Measurements from ENCODE around the gene PLAAT4. TPM values are rescaled to one million over a fixed set of nuclear protein-coding genes. Genes with fewer than 3 reads are reported as not detected.
A peak's percentile ranks its signal among the peaks of the same experiment; 100 is the strongest.
"Not testable (repeated sequence)": the region's sequence is repeated elsewhere in the genome, so short reads cannot be mapped to it uniquely, and the experiment has no call there.

Gene PLAAT4
- total RNA-seq, 6 donors from 2014 or later: 91.1 to 272 (median 192) TPM

DNA sequence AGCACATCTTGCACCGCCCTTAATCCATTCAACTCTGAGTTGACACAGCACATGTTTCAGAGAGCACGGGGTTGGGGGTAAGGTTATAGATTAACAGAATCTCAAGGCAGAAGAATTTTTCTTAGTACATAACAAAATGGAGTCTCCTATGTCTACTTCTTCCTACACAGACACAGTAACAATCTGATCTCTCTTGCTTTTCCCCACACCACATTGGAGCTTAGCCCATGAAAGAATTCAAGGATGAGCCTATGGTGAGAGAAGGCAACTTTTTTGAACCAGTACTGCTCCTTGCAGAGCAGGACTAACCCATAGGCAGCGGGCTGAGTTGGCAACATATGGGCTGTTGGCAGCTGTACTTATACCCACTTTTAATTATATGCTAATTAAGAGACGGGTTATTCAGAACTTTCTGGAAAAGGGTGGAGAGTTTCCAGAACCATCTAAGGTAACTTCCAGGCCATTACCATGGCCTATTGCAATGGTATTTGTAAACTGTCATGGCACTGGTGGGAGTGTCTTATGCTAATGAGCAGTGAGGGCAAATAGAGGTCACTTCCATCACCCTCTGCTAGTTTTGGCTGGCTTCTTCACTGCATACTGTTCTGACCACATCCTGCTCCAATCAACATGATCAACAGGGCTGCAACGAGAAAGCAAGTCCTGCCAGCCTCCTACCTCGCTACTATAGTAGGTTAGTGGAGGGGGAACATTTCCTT is 5.4 kb upstream of the PLAAT4 start:
- WGBS, 2 donors: 42 to 59% methylated on average over 4 to 5 of the region's 6 CpGs
- H3K27me3 ChIP-seq, H3K4me3 ChIP-seq, H3K36me3 ChIP-seq, H3K9me3 ChIP-seq: not testable (repeated sequence)
- peak in 1 of 2 donors; percentile 55 for TF ChIP-seq POLR2AphosphoS5 (IDR thresholded peaks at IDR 0.05)
- TF ChIP-seq EP300 (IDR thresholded peaks at IDR 0.05): peak in 1 of 4 donors; percentile 19
- ATAC-seq (ENCODE audit: low FRiP score in 2 of 2) (peak; percentile 71 to 96), DNase-seq (peak in 1 of 2 donors; percentile 80)
- Histone ChIP-seq H3K4me1 (peaks cover 22 to 37% (median 29%) of the 10 kb centered on the region in 4 donors), H3K27ac (peak overlapping the region; percentile 75 to 83 (median 81))

DNA sequence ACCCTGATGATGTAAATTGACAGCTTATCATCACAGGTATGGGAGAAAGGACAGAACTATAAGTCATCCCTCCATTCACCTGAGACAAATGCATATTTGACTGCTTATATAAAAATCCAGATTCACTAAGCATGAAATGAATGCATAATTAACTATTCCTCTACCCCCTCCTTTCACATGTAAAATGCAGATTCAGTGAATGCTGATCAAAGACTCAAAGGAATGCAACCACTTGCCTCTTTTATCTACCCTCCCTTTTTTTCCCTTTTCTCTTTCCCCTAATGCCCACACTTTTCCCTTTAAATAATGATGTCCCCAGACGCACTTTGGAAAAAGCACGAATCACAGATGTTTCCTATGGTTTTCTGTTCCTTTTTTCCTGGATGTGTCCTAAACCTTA is 4.5 kb upstream of the PLAAT4 start:
- Histone ChIP-seq H3K4me1 (peaks cover 26 to 46% (median 32%) of the 10 kb centered on the region in 4 donors), H3K36me3 (no peaks in the 10 kb centered on the region), H3K4me3 (no peak overlapping the region), H3K9me3 (no peaks in the 10 kb centered on the region), H3K27me3 (no peaks in the 10 kb centered on the region), H3K27ac (peak overlapping the region; percentile 75 to 83 (median 81))
- WGBS, 2 donors: 70 to 82% methylated on average over 2 of the region's 2 CpGs
- DNase-seq (no peak), ATAC-seq (ENCODE audit: low FRiP score in 2 of 2) (no peak)
- TF ChIP-seq EP300 (IDR thresholded peaks at IDR 0.05) (no peak), POLR2A (IDR thresholded peaks at IDR 0.05) (no peak), POLR2AphosphoS5 (IDR thresholded peaks at IDR 0.05) (no peak)
- TF ChIP-seq, protein P1, sequence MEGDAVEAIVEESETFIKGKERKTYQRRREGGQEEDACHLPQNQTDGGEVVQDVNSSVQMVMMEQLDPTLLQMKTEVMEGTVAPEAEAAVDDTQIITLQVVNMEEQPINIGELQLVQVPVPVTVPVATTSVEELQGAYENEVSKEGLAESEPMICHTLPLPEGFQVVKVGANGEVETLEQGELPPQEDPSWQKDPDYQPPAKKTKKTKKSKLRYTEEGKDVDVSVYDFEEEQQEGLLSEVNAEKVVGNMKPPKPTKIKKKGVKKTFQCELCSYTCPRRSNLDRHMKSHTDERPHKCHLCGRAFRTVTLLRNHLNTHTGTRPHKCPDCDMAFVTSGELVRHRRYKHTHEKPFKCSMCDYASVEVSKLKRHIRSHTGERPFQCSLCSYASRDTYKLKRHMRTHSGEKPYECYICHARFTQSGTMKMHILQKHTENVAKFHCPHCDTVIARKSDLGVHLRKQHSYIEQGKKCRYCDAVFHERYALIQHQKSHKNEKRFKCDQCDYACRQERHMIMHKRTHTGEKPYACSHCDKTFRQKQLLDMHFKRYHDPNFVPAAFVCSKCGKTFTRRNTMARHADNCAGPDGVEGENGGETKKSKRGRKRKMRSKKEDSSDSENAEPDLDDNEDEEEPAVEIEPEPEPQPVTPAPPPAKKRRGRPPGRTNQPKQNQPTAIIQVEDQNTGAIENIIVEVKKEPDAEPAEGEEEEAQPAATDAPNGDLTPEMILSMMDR (IDR thresholded peaks at IDR 0.05): no peak

DNA sequence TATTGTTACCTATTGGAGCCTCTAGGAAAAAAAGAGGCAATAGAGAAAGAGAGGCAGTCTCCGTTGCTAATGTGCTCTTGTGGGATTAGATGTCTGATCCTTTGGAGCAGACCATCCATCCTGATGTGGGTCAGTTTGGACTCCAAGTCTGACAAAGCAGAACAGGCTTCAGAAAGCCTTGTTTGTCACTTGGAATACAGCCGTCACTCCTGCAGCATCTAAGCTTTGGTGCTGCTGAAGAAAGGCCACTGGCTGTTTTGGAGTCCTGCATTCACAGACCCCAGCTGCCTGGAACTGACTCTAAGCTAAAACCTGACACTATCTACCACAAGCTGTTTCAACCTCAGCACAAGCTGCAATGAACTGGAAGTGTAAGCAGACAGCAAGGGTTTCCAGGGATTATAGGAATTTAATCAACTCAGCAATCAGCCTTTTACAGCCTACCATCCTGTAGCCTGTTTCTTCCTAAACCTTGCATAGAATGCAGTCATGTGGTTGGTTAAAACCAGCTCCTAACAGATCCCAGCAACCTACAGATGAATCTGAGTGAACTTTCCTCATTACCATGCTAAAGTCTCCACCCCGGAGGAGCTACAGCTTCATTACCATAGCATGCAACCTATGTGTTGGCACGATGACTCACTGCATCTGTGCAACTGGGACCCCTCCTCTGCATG is 3.7 kb upstream of the PLAAT4 start:
- no peaks in the 10 kb centered on the region for H3K36me3 ChIP-seq
- H3K4me3 ChIP-seq: no peak overlapping the region
- H3K27me3 ChIP-seq: no peaks in the 10 kb centered on the region
- no peak for DNase-seq
- TF ChIP-seq, protein P1 (IDR thresholded peaks at IDR 0.05): no peak
- TF ChIP-seq EP300 (IDR thresholded peaks at IDR 0.05) (no peak), POLR2AphosphoS5 (IDR thresholded peaks at IDR 0.05) (no peak), POLR2A (IDR thresholded peaks at IDR 0.05) (no peak)
- 92 to 95% methylated on average over 4 of the region's 4 CpGs for WGBS, 2 donors
- H3K9me3 ChIP-seq: no peaks in the 10 kb centered on the region
- ATAC-seq (ENCODE audit: low FRiP score in 2 of 2): no peak
- H3K4me1 ChIP-seq: peaks cover 31 to 54% (median 39%) of the 10 kb centered on the region in 4 donors
- H3K27ac ChIP-seq: no peak overlapping the region

DNA sequence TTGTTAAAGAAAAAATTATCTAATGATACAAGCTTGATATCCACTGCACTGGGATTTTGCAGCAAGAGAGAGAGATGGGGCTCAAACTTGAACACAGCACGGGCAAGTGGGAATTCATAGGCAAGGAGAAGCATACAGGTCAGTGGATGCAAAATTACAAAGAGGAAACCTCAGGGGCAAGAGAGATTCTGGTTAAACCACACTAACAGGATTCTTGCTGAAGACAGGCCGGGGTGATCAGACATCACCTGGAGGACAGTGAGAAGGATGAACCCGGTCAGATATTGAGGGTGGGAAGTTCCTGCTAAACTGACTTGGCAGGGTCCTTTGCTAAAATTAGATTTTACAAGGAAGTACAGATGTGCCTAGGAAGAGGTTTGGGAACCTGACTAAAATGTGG is 2.5 kb upstream of the PLAAT4 start:
- DNase-seq (no peak), ATAC-seq (ENCODE audit: low FRiP score in 2 of 2) (no peak)
- Histone ChIP-seq H3K4me1 (peaks cover 37 to 65% (median 48%) of the 10 kb centered on the region in 4 donors), H3K9me3 (no peaks in the 10 kb centered on the region), H3K36me3 (no peaks in the 10 kb centered on the region), H3K27ac (no peak overlapping the region), H3K27me3 (no peaks in the 10 kb centered on the region), H3K4me3 (no peak overlapping the region)
- TF ChIP-seq POLR2A (IDR thresholded peaks at IDR 0.05) (no peak), POLR2AphosphoS5 (IDR thresholded peaks at IDR 0.05) (no peak), EP300 (IDR thresholded peaks at IDR 0.05) (no peak)
- TF ChIP-seq, protein P1 (IDR thresholded peaks at IDR 0.05): no peak
- WGBS, 2 donors: 76 to 89% methylated on average over 3 of the region's 3 CpGs

DNA sequence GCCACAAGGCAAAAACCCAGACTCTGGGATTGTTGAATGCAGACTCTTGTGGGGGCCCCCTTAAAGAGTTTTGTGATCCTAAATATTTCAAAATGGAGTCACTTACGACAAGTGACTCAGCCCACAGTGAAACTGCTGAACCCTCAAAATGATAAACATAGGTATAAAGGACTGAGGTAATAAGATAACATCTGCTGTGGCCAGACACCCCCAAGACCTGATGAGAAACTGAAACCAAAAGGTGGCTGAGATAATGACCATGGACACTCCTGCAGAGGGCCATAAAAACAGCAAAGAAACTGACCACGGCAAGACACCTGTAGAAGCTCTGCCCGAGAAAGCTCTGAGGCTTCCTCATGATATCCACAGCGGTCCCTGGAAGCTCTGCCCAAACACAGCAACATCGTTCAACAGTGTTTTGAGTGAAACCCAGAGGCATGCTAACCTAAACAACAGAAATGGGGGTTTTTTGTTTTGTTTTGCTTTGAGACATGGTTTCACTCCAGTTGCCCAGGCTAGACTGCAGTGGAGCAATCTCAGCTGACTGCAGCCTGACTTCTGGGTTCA is 1.6 kb upstream of the PLAAT4 start:
- no peak overlapping the region for H3K4me3 ChIP-seq
- TF ChIP-seq EP300 (IDR thresholded peaks at IDR 0.05) (no peak), POLR2A (IDR thresholded peaks at IDR 0.05) (no peak), POLR2AphosphoS5 (IDR thresholded peaks at IDR 0.05) (no peak)
- TF ChIP-seq, protein P1 (IDR thresholded peaks at IDR 0.05): no peak
- H3K9me3 ChIP-seq: no peaks in the 10 kb centered on the region
- peaks cover 36 to 64% (median 46%) of the 10 kb centered on the region in 4 donors for H3K4me1 ChIP-seq
- ATAC-seq (ENCODE audit: low FRiP score in 2 of 2) (no peak), DNase-seq (no peak)
- WGBS, 2 donors: 68 to 76% methylated on average over 5 of the region's 5 CpGs
- H3K27me3 ChIP-seq: no peaks in the 10 kb centered on the region
- peak overlapping the region in 3 of 4 donors; percentile 9 to 94 (median 91) for H3K27ac ChIP-seq
- no peaks in the 10 kb centered on the region for H3K36me3 ChIP-seq
